IPS-18c (cell line): ENCODE measurements around the gene GPR32.
"Not testable (repeated sequence)": the region's sequence is repeated elsewhere in the genome, so short reads cannot be mapped to it uniquely, and the experiment has no call there.

Experiments used
- H3K4me3 ChIP-seq: 2 replicates; pipeline ENCODE4 v1.7.0; 2013; ENCODE audit warnings: low read depth, mild to moderate bottlenecking, low read length, moderate library complexity; ENCODE audit not compliant: insufficient read depth
- H3K9me3 ChIP-seq: one replicate; pipeline ENCODE4 v1.6.1; 2013; ENCODE audit warnings: mild to moderate bottlenecking, low read length, moderate library complexity; ENCODE audit not compliant: control insufficient read depth, insufficient read depth

GPR32 gene

DNA sequence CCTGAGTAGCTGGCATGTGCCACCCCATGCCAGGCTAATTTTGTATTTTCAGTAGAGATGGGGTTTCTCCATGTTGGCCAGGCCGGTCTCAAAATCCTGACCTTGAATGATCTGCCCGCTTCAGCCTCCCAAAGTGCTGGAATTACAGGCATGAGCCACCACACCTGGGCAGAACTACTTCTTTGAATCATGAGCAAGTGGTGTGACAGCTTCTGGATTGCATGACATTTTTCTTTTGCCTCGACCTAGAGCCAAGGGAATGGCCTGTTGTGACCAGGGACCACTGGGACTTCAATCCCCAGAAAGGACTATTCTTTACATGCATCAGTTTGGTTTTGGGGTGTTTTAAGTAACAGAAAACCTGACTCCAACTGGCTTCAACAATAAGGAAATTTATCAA lies 2.6 kb downstream of the GPR32 start:
- not testable (repeated sequence) for H3K4me3 ChIP-seq, H3K9me3 ChIP-seq

DNA sequence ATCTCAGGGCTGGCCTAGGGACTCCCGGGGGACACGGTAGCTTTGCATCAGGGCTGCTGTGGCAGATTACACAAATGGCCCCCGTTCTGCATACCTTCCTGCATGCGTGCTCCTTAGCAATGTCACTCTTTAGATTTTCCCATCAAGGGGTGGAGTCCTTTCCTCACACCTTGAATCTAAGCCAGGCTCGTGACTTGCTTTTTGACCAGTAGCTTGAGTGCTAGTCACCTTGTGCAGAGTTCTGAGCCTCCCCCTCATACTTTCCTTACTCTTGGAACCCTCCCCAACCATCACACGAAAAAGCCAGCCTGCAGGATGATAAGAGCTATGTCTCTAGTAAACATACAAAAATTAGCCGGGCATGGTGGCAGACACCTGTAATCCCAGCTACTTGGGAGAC lies 3.2 kb downstream of the GPR32 start:
- not testable (repeated sequence) for H3K4me3 ChIP-seq, H3K9me3 ChIP-seq

DNA sequence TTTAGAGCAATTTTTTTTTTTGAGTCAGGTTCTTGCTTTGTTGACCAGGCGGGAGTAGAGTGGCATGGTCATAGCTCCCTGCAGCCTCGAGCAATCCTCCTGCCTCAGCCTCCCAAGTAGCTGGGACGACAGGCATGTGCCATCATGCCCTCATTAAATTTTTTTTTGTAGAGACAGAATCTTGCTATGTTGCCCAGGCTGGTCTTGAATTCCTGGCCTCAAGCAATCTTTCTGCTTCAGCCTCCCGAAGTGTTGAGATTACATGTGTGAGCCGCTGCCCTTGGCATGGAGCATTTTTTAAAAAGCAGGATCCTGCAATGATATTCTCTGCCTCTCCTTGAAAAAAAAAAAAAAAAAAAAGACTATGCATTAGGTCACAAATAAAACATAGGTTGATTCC lies 5.9 kb downstream of the GPR32 start:
- Histone ChIP-seq H3K4me3 (no peak overlapping the region), H3K9me3 (no peaks in the 10 kb centered on the region)

DNA sequence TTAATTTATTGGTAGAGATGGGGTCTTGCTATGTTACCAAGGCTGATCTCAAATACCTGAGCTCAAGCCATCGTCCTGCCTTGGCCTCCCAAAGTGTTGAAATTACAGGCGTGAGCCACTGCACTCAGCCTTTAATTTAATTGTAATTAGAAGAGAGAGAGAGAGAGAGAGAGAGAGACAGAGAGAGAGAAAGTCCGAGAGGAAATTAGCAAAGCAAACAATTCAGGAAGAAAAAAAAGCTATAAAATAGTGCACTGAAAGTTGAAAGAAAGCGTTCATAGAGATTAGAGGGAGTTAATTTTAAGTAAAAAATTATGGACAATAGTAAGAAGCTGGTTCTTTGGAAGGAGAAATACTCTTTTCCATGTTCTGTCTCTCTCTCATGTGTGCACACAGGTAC lies 7.0 kb downstream of the GPR32 start:
- Histone ChIP-seq H3K9me3 (no peaks in the 10 kb centered on the region), H3K4me3 (no peak overlapping the region)

DNA sequence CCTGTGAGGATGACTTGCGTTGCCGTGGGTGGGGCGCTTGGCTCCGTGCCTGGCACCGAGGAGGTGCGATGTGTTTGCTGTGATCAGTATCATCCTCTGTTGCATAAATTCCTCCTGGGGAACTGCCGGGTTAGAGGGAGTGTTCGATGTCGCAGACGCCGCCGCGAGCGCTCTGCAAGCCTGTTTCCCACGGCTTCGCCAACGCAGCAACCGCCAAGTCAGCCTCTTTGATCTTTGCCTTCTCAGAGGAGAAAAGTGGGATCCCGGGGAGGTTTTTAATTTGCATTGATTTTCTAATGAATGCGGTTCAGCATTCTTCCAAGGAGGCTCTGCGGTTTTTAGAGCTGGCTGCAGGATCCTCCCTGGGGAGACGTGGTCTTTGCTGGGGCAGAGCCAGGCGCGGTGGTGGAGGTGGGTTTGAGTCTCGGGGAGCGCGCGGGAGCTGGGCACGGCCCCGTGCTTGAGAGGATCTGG lies 7.6 kb downstream of the GPR32 start:
- H3K4me3 ChIP-seq: no peak overlapping the region; the same call in 1 of the 2 replicates

DNA sequence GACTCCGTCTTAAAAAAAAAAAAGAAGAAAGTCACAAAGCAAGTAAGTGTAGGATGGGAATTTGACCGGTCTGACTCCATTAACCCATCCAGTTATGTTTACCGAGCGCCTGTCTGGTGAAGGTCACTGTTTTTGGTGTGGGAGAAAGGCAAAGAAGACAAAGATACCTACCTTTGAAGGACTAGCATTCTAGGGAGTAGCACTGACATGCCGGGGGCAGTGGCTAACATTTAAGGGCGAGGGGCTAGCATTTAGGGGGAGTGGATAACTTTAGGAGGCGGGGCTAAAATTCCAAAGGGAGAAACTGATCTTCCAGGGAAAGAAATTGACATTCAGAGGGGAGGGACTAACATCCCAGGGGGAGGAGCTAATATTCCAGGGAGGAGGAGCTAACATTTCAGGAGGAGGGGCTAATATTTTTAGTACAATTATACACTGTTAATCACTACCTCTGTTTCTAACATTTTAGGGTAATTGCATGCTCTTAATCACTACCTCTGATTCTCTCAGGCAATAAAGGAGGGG lies 8.7 kb downstream of the GPR32 start:
- H3K4me3 ChIP-seq: no peak overlapping the region

More for the DNA sequence above, 7.6 kb downstream of the GPR32 start:
- H3K9me3 ChIP-seq: no peaks in the 10 kb centered on the region

DNA sequence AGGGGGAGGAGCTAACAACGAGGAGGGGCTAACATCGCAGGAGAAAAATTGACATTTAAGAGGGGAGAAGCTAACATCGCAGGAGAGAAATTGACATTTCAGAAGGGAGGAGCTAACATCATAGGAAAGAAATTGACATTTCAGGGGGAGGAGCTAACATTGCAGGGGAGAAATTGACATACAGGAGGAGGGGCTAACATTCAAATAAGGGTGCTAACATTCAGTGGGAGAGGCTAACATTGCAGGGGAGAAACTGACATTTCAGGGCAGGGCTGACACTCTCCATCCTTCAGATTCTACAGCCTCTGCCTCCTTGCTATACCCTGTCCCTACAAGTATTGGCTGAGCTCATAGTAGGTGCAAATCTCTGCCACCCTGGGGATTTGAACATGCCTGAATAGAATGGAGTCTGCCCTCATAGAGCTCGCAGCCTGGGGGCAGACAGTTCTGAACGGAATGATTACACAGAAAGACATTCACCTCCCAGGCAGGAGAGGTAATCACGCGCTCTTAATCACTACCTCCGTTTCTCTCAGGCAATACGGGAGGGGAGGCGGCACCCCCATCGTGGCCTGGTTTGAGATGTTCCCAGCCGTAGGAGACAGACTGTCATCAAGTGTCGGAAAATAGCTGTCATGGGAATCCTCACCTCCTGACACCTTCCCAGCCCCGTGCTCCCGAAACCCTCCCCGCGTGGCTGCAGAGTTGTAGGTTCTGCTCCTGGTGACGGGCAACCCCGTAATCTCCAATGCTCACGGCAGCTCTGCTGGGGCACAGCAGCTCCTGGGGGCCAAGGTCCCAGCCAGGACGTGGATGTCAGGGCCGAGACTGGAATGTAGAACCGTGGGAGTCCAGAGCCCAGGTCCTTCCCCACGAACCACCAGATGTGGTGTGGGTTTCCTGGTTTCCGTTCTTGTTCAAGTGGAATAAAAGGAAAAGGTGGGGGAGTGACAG lies 9.5 kb downstream of the GPR32 start:
- Histone ChIP-seq H3K4me3 (no peak overlapping the region), H3K9me3 (no peaks in the 10 kb centered on the region)

More for the DNA sequence above, 8.7 kb downstream of the GPR32 start:
- no peaks in the 10 kb centered on the region for H3K9me3 ChIP-seq

DNA sequence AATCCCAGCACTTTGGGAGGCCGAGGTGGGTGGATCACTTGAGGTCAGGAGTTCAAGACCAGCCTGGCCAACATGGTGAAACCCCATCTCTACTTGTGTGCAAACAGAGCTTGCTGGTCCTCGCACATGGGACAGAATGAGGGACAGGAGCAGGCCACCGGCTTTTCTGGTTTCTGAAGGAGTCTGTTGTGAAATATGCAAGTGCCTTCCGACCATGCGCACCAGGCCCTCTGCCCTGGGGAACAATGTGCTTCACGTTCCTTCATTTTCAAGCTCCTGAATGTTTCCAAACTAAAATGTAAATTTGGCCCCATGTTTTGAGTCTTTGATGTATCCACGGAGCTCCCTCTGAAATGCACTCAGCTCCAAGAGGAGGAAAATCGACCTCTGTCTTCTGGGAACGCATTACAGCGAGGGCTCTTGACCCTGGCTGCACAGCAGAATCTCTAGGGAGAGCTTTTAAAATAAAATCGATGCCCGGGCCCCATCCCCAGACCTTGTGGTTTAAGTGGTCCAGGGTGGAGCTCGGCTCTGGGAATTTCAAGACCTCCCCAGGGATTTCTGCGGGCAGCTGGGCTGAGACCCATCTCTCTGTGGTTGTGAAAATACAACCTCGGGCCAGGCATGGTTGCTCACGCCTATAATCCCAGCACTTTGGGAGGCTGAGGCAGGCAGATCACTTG lies 10.6 kb downstream of the GPR32 start:
- H3K4me3 ChIP-seq: no peak overlapping the region
- H3K9me3 ChIP-seq: no peaks in the 10 kb centered on the region

DNA sequence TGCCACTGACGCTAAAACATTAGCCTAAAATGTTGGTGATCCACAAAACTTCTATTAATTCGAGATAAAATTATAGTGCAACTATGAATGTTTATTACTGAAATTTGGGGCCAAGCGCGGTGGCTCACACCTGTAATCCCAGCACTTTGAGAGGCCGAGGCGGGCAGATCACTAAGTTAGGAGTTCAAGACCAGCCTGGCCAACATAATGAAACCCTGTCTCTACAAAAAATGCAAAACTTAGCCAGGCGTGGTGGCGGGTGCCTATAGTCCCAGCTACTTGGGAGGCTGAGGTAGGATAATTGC lies 13.5 kb downstream of the GPR32 start:
- H3K9me3 ChIP-seq, H3K4me3 ChIP-seq: not testable (repeated sequence)

DNA sequence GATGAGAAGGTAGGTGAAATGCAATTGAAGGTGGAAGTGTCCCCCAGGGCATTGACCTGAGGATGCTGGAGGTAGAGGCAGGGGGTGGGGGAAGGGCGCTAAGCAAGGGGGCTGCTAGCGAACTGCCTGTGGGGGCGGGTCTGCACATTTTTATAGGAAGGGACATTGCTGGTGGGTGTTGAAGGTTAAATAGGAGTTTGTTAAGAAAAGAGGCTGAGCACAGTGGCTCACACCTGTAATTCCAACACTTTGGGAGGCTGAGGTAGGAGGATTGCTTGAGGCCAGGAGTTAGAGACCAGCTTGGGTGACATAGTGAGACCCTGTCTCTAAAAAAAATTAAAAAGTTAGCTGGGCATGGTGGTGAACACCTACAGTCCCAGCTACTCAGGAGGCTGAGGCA lies 14.4 kb downstream of the GPR32 start:
- Histone ChIP-seq H3K9me3 (no peaks in the 10 kb centered on the region), H3K4me3 (no peak overlapping the region)

DNA sequence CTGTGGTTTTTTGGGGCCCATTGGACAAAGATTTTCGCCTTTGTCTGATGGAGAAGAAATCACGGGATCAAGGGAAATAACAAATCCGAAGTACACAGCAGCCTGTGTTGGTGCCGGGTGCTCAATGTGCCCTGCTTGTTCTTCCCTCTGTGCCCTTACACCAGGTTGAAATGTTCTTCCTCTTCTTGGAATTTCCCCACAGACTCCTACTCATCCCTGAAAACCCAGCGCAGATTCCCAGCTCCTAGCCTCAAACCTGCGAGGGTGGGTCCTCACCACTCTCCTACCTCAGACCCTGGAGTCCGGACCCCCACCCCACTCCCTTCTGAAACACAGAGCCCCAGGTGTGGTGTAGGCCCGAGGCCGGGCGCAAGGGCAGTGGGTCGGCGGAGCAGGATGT lies 15.1 kb downstream of the GPR32 start:
- H3K4me3 ChIP-seq: no peak overlapping the region
- no peaks in the 10 kb centered on the region for H3K9me3 ChIP-seq

DNA sequence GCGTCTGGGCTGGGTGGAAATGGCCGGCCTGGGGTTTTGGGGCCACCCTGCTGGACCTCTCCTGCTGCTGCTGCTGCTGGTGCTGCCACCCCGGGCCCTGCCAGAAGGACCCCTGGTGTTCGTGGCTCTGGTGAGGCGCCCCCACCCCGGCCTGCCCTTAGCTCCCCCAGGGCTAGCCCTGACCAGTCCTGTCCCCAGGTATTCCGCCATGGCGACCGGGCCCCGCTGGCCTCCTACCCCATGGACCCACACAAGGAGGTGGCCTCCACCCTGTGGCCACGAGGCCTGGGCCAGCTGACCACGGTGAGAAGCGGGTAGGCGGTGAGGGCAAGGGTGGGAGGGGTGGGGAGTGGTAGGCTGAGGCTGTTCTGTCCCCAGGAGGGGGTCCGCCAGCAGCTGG lies 20.1 kb downstream of the GPR32 start, which contains the start of gene ACP4:
TSS of gene ACP4 (plus strand) at position 20 of the 400 bp plus-strand sequence. CDS start at position 20, 0 bp downstream.
- H3K9me3 ChIP-seq: no peaks in the 10 kb centered on the region
- no peak within 1 kb of the TSS for H3K4me3 ChIP-seq

DNA sequence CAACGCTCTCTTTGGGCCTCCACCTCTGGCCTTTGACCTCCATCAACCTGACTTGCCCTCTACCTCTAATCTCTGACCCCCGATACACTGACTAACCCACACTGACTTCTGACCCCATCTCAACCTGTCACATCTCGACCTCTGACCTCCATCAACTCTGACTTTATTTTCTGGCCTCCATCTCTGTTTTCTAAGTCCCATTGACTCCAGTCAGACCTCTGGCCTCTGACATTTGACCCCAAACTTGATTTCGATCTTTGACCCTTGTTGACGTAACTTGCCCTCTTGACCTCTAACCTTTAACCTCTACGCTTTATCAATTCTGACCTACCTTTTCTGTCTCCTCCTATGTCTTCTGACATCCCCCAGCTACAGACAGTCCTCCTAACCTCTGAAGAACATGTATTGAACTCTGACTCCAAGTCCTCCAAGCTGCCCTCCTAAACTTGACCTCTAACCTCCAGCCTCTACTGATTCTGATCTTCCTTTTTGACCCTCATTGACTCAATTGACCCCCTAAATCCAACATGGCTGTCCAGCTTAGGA lies 20.7 kb downstream of the GPR32 start:
- Histone ChIP-seq H3K4me3 (no peak overlapping the region), H3K9me3 (no peaks in the 10 kb centered on the region)

DNA sequence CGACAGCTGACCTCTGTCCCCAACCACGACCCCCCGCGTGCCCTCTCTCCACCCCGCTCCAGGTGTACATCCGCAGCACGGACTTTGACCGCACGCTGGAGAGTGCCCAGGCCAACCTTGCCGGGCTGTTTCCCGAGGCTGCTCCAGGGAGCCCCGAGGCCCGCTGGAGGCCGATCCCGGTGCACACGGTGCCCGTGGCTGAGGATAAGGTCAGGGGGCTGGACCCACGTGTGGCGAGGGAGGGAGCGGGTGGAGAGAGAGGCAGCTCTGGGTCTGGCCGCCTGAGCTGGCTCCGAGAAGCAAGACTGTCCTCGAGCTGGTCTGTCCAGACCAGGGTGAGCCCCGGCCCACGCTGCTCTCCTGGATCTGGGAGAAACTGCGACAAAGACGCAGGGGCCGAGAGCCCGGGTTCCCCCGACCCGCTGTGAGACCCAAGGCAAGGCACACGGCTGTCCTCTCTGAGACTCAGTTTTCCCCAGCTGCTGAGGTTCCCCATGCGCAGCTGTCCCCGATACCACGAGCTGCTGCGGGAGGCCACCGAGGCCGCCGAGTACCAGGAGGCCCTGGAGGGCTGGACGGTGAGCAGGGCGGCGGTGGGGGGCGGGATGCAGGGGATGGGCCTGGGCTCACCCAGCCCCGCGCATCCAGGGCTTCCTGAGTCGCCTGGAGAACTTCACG lies 21.5 kb downstream of the GPR32 start:
- Histone ChIP-seq H3K4me3 (no peak overlapping the region), H3K9me3 (no peaks in the 10 kb centered on the region)

DNA sequence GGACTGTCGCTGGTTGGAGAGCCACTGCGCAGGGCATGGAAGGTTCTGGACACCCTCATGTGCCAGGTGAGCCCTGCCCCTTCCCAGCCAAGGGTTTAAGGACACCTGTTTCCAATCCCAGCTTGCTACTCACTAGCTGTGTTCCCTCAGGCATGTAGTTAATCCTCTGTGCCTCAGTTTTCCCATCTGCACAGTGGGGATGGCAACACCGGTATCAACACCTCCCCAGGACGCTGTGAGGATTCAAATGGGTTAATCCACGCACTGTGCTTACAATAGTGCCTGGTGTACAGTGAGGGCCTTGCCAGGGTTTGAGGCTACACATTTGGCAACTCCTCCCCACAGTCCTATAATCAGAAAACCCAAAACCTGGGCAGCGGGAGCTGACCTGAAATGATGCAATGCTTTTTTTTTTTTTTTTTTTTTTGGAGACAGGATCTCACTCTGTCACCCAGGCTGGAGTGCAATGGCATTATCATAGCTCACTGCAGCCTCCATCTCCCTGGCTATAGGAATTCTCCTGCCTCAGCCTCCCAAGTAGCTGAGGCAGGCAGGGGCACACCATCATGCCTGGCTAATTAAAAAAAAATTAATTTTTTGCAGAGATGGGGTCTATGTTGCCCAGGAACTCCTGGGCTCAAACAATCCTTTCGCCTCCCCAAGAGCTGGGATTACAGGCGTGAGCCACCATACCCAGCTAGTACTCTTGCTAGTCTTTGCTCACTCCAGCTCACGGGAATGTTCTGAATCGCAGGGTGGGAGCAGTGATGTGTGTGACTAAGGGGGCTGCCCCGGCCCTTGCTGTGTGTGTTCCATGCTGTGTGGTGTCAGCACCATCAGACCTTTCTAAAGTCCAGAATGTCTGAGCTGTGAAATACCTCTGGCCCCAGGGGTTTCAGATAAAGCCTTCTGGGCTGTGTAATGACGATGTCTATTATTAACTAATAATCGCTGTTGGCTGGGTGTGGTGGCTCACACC lies 22.3 kb downstream of the GPR32 start:
- Histone ChIP-seq H3K9me3 (no peaks in the 10 kb centered on the region), H3K4me3 (no peak overlapping the region)

DNA sequence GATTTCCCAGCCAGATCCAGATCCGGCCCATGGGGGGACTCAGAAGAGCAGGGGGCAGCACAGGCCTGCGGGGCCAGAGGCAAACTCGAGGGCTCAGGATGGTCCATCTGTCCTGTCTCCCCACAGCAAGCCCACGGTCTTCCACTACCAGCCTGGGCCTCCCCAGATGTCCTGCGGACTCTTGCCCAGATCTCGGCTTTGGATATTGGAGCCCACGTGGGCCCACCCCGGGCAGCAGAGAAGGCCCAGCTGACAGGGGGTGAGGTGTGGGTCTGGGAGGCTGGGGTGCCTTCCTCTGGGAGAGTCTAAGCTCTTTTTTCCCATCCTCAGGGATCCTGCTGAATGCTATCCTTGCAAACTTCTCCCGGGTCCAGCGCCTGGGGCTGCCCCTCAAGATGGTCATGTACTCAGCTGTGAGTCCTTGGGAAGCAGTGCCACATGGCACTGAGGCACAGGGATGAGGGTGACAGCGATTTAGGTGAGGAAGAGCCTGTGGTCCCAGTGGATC lies 23.3 kb downstream of the GPR32 start:
- Histone ChIP-seq H3K4me3 (no peak overlapping the region), H3K9me3 (no peaks in the 10 kb centered on the region)
